ENCODE measurements around the gene AKNA.

DNA sequence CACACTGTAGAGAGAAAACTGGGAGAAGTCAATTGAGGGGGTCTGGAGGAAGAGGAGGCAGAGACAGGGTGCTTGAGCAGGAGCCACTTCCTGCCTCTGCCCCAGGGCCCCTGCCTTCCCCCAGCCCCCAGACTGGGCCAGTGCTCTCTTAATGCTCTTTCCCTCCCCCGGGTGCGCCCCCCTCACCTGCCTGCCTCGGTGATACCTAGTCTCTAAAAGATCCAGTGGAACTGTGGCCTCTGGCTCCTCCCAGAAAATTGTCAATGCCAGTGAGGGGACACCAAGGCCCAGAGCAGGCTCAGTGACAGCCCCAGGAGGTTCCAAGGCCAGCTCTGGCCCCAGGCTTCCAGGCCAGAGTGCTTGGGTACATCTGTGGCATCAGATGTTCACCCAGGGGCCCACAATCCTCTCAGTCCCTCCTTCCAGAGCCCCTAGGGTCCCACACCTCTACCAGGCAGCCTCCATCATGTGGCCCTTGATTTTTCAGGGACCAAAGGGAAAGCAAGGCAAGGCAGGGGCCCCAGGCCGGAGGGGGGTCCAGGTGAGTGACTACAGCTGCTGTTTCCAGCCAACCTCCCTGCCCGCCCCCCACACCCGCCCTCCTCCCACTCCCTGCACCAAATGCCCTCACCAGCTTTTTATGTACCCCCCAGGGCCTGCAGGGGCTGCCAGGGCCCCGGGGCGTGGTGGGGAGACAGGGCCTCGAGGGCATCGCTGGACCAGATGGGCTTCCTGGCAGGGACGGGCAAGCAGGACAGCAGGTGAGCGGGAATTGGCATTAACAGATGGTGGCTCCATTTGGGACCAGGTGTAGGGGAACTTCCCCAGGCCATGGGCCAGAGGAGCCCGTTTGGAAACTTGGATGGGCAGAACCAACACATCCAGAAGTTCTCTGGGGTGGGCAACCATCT lies 98.0 kb downstream of the AKNA start:
- TF ChIP-seq RAD21 (IDR thresholded peaks at IDR 0.05; ENCODE audit: low read depth), result no peak
- TF ChIP-seq CTCF (IDR thresholded peaks at IDR 0.05 in 2 of 3, conservative IDR thresholded peaks at IDR 0.05 in 1 of 3; ENCODE audit: borderline replicate concordance in 1 of 3, insufficient read depth in 1 of 3, low read depth in 2 of 3, low read length in 2 of 3), result no peak
- no peak for TF ChIP-seq EZH2 (IDR thresholded peaks at IDR 0.05)
- no peak for TF ChIP-seq YY1 (IDR thresholded peaks at IDR 0.05; ENCODE audit: extremely low read depth, insufficient replicate concordance, low read depth, low read length)
- no peak for TF ChIP-seq POLR2AphosphoS5 (IDR thresholded peaks at IDR 0.05; ENCODE audit: low read depth, low read length)
- no peak for TF ChIP-seq CEBPB (IDR thresholded peaks at IDR 0.05; ENCODE audit: low read depth)
- TF ChIP-seq ZFX (IDR thresholded peaks at IDR 0.05), result no peak
- no peak for TF ChIP-seq POLR2A (IDR thresholded peaks at IDR 0.05; ENCODE audit: borderline replicate concordance, extremely low read depth, insufficient read depth, insufficient read length)
- no peak for TF ChIP-seq EGR1 (IDR thresholded peaks at IDR 0.05; ENCODE audit: low read depth)
- TF ChIP-seq JUND (IDR thresholded peaks at IDR 0.05), result no peak
